Ramos (cell line): ENCODE results near the gene ADCY6.

Source experiments
- in situ Hi-C: fragments of 300-500 bp; cut with MboI; formaldehyde crosslinking; loops from one replicate; pipeline ENCODE4 v1.14.3; 2022; ENCODE audit warnings: low sequenced_read_pairs; ENCODE audit not compliant: unreplicated experiment

ADCY6 gene

GRCh38 chr12:48787791-48788523, 932 bp downstream of the ADCY6 start:
- in situ Hi-C loops, result no loop called here

- in situ Hi-C loops, result no loop called here
Observed at GRCh38 chr12:48786591-48787544, 2.0 kb downstream of the ADCY6 start.

- in situ Hi-C loops, result no loop called here
Observed at GRCh38 chr12:48783432-48783831, 5.5 kb downstream of the ADCY6 start.

- in situ Hi-C loops, result no loop called here
Observed at GRCh38 chr12:48782457-48783395, 6.2 kb downstream of the ADCY6 start.

- in situ Hi-C loops, result no loop called here
Observed at GRCh38 chr12:48781750-48782456, 7.0 kb downstream of the ADCY6 start.

- in situ Hi-C loops, result no loop called here
Observed at GRCh38 chr12:48780381-48781025, 8.4 kb downstream of the ADCY6 start.

GRCh38 chr12:48779869-48780268, 9.0 kb downstream of the ADCY6 start:
- in situ Hi-C loops, result no loop called here

GRCh38 chr12:48777501-48778400, 11.1 kb downstream of the ADCY6 start:
- in situ Hi-C loops, result no loop called here

GRCh38 chr12:48776956-48777355, 11.9 kb downstream of the ADCY6 start:
- in situ Hi-C loops, result no loop called here

- in situ Hi-C loops, result no loop called here
Observed at GRCh38 chr12:48775991-48776649, 12.8 kb downstream of the ADCY6 start.

GRCh38 chr12:48775299-48775698, 13.6 kb downstream of the ADCY6 start:
- in situ Hi-C loops, result no loop called here

GRCh38 chr12:48774516-48774915, 14.4 kb downstream of the ADCY6 start:
- in situ Hi-C loops, result no loop called here

- in situ Hi-C loops, result no loop called here
Observed at GRCh38 chr12:48773686-48774085, 15.2 kb downstream of the ADCY6 start.

GRCh38 chr12:48771588-48772112, 17.2 kb downstream of the ADCY6 start:
- in situ Hi-C loops, result no loop called here

- in situ Hi-C loops, result no loop called here
Observed at GRCh38 chr12:48770756-48771155, 18.1 kb downstream of the ADCY6 start.

- in situ Hi-C loops, result no loop called here
Observed at GRCh38 chr12:48768736-48769135, 20.2 kb downstream of the ADCY6 start.

- in situ Hi-C loops, result no loop called here
Observed at GRCh38 chr12:48768147-48768546, 20.7 kb downstream of the ADCY6 start.
